Ascending aorta (tissue), 2 donors: ENCODE results near the gene ARSJ. TPM values are rescaled to one million over a fixed set of nuclear protein-coding genes. Genes with fewer than 3 reads are reported as not detected.

ENCODE experiments used
- DNase-seq, 2 donors: peaks; one replicate each; pipeline ENCODE4 v3.0.0-alpha.2; 2019; ENCODE audit warnings: low spot score in 2 of 2
- H3K27ac ChIP-seq, 2 donors: fragments of 200-600 bp; sonication (generic); one replicate each; pipeline ENCODE4 v1.5.1; 2016 to 2017; ENCODE audit warnings: mild to moderate bottlenecking in 1 of 2
- H3K27me3 ChIP-seq: fragments of 200-600 bp; sonication (generic); one replicate; pipeline ENCODE4 v1.5.1; 2017
- H3K36me3 ChIP-seq, 2 donors: fragments of 200-600 bp; sonication (generic); one replicate each; pipeline ENCODE4 v1.5.1; 2016
- H3K4me1 ChIP-seq, 2 donors: fragments of 200-600 bp; sonication (generic); one replicate each; pipeline ENCODE4 v1.5.1; 2016 to 2017; ENCODE audit warnings: mild to moderate bottlenecking in 1 of 2
- H3K4me3 ChIP-seq, 2 donors: fragments of 200-600 bp; sonication (generic); one replicate each; pipeline ENCODE4 v1.5.1; 2016 to 2017; ENCODE audit warnings: mild to moderate bottlenecking in 1 of 2
- H3K9me3 ChIP-seq, 2 donors: fragments of 200-600 bp; sonication (generic); one replicate each; pipeline ENCODE4 v1.5.1; 2016
- intact Hi-C: fragments of 100-400 bp; cut with DNase I; formaldehyde crosslinking; loops from one replicate; pipeline ENCODE4 v1.15.1; 2023
- total RNA-seq: library from RNA; depleted of rRNA; stranded (reverse); fragments of >200 nt; gene quantifications from one replicate; pipeline ENCODE4 v1.1.0, GENCODE V29; 2016
- TF ChIP-seq, protein P1 (sequence below), 3 experiments: fragments of 200-600 bp in 2 of 3; fragments of 450-650 bp in 1 of 3; sonication (generic) in 2 of 3; IDR thresholded peaks; one replicate each; pipeline ENCODE4 v1.5.1; 2016 to 2019; ENCODE audit warnings: antibody characterized with exemption in 3 of 3, mild to moderate bottlenecking in 1 of 3, moderate library complexity in 1 of 3

The ARSJ gene
- total RNA-seq, 1 donor from 2014 or later, result 14.6 TPM

DNA sequence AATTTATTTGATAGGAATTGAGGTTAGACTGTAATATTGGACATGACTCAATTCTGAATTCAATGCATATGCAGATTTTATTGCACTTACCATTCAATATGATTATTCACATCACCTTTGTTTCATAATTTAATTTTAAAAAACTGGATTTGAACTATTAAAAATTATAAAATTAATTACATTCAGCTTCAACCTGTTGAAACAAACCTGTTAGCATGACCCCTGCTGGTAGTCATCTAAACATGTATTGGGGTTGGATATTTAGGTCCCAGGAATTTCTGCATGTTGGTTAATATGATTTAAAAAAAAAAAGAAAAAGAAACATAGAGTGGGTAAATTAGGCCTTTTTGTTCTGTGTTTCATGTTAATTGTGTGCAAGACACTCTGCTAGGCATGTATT is 85.9 kb downstream of the ARSJ start:
- Histone ChIP-seq H3K9me3 (no peaks in the 10 kb centered on the region), H3K27me3 (no peaks in the 10 kb centered on the region), H3K4me3 (no peak overlapping the region), H3K36me3 (peaks cover 0 to 19% of the 10 kb centered on the region in 2 donors), H3K4me1 (no peaks in the 10 kb centered on the region), H3K27ac (no peak overlapping the region)
- intact Hi-C loops, result no loop called here
- DNase-seq, result no peak
- TF ChIP-seq, protein P1, sequence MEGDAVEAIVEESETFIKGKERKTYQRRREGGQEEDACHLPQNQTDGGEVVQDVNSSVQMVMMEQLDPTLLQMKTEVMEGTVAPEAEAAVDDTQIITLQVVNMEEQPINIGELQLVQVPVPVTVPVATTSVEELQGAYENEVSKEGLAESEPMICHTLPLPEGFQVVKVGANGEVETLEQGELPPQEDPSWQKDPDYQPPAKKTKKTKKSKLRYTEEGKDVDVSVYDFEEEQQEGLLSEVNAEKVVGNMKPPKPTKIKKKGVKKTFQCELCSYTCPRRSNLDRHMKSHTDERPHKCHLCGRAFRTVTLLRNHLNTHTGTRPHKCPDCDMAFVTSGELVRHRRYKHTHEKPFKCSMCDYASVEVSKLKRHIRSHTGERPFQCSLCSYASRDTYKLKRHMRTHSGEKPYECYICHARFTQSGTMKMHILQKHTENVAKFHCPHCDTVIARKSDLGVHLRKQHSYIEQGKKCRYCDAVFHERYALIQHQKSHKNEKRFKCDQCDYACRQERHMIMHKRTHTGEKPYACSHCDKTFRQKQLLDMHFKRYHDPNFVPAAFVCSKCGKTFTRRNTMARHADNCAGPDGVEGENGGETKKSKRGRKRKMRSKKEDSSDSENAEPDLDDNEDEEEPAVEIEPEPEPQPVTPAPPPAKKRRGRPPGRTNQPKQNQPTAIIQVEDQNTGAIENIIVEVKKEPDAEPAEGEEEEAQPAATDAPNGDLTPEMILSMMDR (IDR thresholded peaks at IDR 0.05), result no peak

DNA sequence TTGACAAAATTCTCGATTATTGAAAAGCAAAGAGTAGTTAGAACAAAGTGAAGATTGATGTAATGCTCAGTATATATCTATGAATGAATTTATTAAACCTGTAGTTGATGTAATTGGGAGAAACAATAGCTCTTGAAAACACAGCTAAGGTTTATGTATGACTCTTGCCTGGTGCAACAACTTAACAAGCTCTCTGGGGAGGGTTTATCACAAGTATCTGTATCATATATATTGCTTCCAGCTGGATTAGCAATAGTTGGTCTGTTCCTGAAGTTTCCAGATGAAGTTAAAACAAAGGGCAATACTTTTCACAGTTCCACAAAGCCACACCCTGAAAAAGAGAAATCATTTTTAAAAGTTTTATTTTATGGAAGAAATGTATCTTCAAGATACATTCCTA is 91.4 kb downstream of the ARSJ start:
- Histone ChIP-seq H3K27ac (no peak overlapping the region), H3K27me3 (no peaks in the 10 kb centered on the region), H3K4me3 (no peak overlapping the region), H3K36me3 (no peaks in the 10 kb centered on the region), H3K9me3 (no peaks in the 10 kb centered on the region), H3K4me1 (peaks cover 0 to 3% of the 10 kb centered on the region in 2 donors)
- intact Hi-C loops, result loop anchor here (10.0 kb wide), 1 partner anchor 103 kb away; no protein-coding TSS in a partner anchor
- TF ChIP-seq, protein P1 (IDR thresholded peaks at IDR 0.05), result no peak
- no peak for DNase-seq

DNA sequence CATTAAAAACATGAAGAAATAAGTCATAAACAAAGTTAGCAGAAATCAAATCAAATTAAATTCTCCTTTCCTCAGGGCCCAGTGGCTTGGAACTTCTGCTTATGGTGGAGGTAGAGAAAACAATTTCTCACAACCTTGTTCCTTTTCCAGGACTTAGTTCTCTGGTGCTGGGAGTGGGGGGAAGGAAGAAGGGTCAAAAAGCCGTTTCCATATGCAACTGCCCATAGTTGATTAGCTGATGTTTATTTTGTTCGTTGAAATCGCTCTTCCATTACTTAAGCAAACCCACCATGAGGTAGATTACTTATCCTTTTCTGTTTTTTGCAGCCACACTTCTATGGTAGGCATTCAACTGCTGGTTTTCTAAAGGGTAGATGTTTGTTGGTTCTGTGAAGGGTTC is 94.2 kb downstream of the ARSJ start:
- H3K36me3 ChIP-seq, result no peaks in the 10 kb centered on the region
- H3K4me3 ChIP-seq, result no peak overlapping the region
- H3K27ac ChIP-seq, result no peak overlapping the region
- H3K4me1 ChIP-seq, result peaks cover 0 to 15% of the 10 kb centered on the region in 2 donors
- H3K27me3 ChIP-seq, result no peaks in the 10 kb centered on the region
- DNase-seq, result no peak
- TF ChIP-seq, protein P1 (IDR thresholded peaks at IDR 0.05), result no peak
- intact Hi-C loops, result loop anchor here (10.0 kb wide), 1 partner anchor 100 kb away; no protein-coding TSS in a partner anchor
- no peaks in the 10 kb centered on the region for H3K9me3 ChIP-seq

DNA sequence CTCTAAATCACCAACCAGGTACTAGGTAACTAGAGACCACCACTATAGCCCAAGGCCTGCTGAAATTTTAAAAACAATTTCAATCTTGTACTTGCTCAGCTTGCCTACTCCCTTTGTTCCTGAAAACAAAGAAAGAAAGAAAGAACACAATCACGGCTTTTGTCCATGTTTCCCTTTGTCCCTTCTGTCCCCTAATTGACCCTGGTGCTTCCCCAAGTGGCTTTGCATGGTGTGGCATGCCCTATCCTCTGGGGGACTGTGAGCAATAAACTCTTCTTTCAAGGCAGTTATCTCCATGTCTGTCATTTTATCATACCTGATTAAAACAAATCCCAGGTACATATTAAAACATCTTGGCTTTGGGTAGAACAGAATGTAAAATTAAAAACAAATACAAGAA is 94.8 kb downstream of the ARSJ start:
- Histone ChIP-seq H3K9me3 (no peaks in the 10 kb centered on the region), H3K27me3 (no peaks in the 10 kb centered on the region), H3K4me1 (peaks cover 0 to 15% of the 10 kb centered on the region in 2 donors), H3K36me3 (no peaks in the 10 kb centered on the region), H3K27ac (no peak overlapping the region), H3K4me3 (no peak overlapping the region)
- TF ChIP-seq, protein P1 (IDR thresholded peaks at IDR 0.05), result no peak
- DNase-seq, result no peak
- intact Hi-C loops, result loop anchor here (5.0 to 10.0 kb wide), 2 partner anchors 100 to 487 kb away; no protein-coding TSS in a partner anchor

- no peak for DNase-seq
- TF ChIP-seq, protein P1 (IDR thresholded peaks at IDR 0.05), result no peak
- no peaks in the 10 kb centered on the region for H3K36me3 ChIP-seq
- intact Hi-C loops, result loop anchor here (5.0 to 10.0 kb wide), 2 partner anchors 98 to 485 kb away; no protein-coding TSS in a partner anchor
- H3K27me3 ChIP-seq, result no peaks in the 10 kb centered on the region
- H3K9me3 ChIP-seq, result no peaks in the 10 kb centered on the region
- H3K4me3 ChIP-seq, result no peak overlapping the region
- H3K27ac ChIP-seq, result peak overlapping the region in 1 of 2 donors; percentile 57
- peaks cover 0 to 15% of the 10 kb centered on the region in 2 donors for H3K4me1 ChIP-seq
Observed at GRCh38 chr4:113882668-113883067, 96.8 kb downstream of the ARSJ start.

GRCh38 chr4:113881256-113881655 is 98.2 kb downstream of the ARSJ start:
- H3K4me3 ChIP-seq, result no peak overlapping the region

More at GRCh38 chr4:113881256-113881655, 98.2 kb downstream of the ARSJ start:
- no peak for DNase-seq
- intact Hi-C loops, result loop anchor here (5.0 to 10.0 kb wide), 2 partner anchors 96 to 484 kb away; no protein-coding TSS in a partner anchor
- Histone ChIP-seq H3K9me3 (no peaks in the 10 kb centered on the region), H3K27ac (peak overlapping the region; percentile 57 to 69), H3K27me3 (no peaks in the 10 kb centered on the region), H3K36me3 (no peaks in the 10 kb centered on the region), H3K4me1 (peaks cover 0 to 15% of the 10 kb centered on the region in 2 donors)
- TF ChIP-seq, protein P1 (IDR thresholded peaks at IDR 0.05), result no peak
